ENCODE results near the gene MRO.
A peak's percentile ranks its signal among the peaks of the same experiment; 100 is the strongest.
"Not testable (repeated sequence)": the region's sequence is repeated elsewhere in the genome, so short reads cannot be mapped to it uniquely, and the experiment has no call there.

Gene MRO

DNA sequence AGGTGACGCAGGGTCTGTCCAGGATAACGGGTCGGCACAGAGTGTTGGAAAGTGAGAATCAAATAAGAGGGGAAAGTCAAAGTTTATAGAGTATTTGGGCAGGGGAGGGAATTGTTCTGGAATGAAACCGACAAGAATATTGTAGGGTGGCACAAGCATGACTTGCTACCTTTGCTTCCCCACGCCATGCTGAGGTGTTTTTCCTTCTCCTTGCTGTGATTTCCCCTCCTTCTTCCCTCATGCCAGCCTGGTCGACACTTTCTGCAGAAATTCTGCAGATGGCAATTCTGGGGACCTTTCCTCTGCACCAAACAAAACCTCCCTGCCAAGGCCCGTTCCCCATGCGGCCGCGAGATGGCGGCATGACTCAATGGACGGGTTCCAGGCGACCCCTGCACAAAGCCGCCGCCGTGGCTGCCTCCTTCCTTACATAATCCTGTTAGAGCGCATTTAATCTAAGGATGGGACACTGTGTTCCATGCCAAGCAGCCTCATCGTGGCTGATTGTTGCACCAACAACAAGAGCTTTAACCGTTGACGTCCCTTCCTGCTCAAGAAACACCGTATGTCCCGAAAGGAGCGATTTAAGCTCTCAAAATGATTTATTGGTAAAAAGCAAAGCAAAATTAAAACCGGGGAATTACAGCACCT is at the start of gene MRO:
Gene MRO, minus strand, starts transcription at position 289 of the 651 bp plus-strand sequence. CDS start 10,616 bp downstream, outside the sequence.
- peak; percentile 78 for DNase-seq

DNA sequence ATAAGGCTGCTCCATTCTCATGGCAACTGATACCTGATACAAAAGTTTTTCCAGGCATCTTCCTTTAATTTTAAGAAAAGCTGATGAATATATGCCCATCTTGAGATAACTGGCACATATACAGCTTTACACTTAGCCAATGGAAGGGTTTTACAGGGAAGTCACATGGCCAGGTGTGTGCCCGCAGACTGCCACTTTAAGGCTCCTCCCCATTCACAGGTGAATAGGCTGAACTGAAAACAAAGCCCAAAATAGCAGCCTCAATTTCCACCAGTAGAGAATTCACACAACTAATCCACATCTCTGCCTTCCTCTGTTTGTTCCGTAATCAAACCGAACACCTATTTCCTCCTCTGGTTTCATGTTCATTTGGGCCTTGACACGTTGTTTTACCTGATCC is 49.3 kb upstream of the MRO start:
- DNase-seq, result no peak

DNA sequence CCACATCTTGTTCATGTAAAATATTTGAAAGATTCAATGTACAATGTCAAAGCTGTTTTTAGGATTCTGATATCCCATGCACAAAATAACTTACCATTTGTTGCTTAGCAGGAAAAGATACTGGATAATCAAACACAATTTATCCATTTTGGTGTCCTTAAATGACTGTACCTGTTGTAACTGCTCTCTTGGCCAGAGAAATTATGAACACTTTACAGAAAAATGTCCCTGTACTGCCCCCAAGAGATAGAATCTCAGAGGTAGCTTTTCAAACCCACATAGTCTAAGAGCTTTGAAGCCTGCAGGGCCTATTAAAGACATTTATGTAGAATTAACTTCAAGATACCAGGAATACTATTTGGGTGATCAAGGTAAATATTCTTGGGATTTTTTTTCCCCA is 46.9 kb upstream of the MRO start:
- no peak for DNase-seq

DNA sequence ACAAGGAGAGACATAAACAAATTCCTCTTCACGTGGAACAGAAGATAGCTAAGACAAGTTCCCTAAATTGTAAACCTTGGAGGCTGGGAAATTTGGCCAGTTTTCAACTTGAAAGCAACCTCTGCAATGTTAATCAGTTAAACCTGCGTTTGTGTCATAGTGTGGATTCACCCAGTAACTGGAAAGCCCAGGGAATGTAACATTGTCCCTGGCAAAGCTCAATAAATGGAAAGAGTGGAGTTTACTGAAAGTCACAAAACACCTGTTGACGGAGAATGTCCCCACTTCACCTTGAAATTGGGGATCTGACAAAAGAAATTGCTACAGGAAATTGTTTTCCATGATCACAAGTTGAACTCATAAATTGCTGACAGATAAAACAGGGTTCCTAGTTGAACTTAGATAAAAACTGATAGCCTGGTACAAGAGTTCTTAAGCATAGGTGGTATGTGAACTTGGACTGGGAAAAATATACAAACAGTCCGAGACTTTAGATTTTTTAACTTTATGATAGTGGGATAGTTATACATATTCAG is 44.1 kb upstream of the MRO start:
- DNase-seq, result no peak

DNA sequence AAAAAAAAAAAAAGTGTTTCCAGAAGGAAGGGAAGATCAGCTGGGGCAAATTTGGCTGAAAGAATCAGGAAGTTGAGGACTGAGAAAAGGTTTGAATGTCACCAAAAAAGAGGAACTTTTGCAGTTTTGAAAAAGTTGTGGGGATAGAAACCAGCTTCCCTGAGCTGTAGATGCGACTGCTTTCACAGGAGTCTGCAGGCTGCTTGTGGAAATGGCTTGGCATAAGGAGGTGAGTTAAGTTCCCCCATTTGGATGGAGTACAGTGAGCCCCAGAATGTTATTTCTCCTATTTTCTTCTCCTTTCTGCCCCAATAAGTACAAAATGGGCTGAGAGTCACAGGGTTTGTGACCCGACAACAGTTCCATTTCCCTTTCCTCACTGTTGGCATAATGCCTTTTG is 42.6 kb upstream of the MRO start:
- no peak for DNase-seq

- DNase-seq, result no peak
Observed at GRCh38 chr18:50861617-50862016, 41.8 kb upstream of the MRO start.

DNA sequence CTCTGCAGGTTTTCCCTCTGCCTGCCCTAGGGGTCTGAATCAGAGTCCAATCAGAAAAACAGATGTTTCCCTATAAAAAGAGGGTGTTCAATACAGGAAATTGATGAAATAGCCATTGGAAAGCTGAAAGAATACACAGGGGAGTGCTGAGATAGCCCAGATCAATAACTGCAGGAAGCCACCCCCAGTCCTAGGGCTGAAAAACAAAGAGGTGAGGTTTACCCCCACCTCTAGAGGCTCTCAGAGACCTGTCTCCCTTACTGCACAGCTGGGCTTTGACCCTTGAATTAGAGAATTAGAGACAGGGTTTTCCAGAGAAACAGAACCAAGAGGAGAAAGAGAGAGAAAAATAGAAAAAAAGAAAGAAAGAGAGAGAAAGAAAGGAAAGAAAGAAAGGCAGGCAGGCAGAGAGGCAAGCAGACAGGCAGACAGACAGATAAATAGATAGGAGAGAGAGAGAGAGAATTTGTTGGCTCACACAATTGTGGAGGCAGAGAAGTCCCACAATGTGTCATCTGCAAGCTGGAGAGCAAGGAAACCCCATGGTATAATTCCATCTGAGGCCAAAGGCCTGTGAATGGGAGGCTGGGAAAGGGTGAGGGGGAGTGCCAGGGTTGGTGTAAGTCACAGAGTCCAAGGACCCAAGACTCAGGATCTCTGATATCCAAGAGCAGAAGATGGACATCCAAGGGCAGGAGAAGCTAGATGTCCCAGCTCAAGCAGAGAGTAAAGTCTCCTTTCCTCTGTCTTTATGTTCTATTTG is 40.2 kb upstream of the MRO start:
- DNase-seq, result no peak

DNA sequence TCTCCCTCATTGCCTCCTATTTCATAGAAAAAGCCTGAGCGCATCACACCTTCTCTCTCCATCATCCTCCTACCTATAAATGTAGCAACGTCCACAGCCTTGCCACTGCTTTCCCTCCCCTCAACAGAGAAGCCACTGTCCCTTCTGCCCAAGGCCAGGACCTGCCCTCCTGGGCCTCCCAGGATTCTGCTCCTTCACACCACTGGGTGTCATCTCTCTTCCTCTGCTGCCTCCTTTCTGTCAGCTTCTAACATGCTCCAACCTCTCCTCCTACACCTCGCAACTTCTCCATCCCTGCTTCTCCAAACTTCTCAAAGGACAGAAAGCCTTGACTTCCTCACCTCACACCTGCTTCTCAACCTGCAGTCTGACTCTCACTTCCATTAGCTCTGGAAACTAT is 37.9 kb upstream of the MRO start:
- no peak for DNase-seq

DNA sequence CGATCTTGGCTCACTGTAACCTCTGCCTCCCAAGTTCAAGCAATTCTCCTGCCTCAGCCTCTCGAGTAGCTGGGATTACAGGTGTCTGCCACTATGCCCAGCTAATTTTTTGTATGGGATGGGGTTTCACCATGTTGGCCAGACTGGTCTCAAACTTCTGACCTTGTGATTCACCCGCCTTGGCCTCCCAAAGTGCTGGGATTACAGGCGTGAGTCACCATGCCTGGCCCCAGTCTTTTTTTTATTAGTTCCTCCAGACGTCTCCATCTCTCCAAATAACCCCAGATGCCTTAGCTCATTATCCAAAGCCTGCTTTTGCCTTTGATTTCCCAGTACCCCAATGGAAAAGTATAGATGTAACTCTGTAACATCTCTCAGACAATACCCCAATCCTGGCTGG is 37.4 kb upstream of the MRO start:
- DNase-seq, result not testable (repeated sequence)

- DNase-seq, result no peak
Observed at GRCh38 chr18:50855976-50856757, 36.4 kb upstream of the MRO start.

- DNase-seq, result peak in 1 of 2 donors; percentile 57
Observed at GRCh38 chr18:50853863-50854271, 34.1 kb upstream of the MRO start.

DNA sequence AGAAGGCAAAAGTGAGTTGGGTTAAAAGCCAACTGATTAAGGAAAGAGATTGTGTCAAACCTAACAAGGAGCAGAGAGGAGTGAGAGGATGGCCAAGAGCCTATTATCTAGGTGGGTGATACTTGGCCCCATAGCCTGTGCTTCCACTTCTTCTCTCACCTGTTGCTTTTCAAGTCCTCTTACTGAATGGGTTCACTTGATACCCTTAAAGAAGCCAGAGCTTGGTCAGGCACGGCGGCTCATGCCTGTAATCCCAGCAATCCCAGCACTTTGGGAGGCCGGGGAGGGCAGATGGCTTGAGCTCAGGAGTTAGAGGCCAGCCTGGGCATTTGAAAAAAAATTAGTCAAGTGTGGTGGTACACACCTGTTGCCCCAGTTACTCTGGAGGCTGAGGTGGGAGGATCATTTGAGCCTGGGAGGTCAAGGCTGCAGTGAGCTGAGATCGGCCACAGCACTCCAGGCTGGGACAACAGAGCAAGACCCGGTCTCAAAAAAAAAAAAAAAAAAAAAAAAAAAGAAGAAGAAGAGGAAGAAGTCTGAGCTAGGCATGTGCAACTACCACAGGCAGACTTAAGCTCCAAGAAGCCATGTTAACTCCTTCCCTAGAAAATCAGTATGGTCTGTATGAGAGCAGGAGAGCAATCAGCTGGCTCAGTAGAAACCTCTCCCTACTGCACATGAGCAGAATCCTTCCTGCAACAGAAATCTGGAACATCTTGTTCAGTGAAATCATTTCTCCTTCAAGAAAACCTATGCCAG is 30.7 kb upstream of the MRO start:
- no peak for DNase-seq

- DNase-seq, result no peak
Observed at GRCh38 chr18:50849419-50849821, 29.6 kb upstream of the MRO start.

DNA sequence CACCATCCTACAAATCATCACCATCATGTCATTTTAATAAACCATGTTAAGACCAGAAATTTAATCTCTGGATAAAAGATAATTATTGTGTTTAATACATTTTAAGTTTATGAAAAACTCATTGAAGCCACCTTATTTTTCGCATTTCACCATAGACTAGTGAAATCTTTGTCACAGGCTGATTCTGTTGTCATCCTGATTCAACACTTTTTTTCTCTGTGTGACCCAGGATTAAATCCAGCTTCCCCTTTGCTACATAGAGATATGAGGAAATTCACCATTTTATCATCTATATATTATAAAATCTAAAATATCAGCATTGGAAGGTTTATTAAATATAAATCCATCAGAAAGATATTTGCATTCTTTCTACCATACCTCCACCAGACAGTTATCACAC is 29.2 kb upstream of the MRO start:
- no peak for DNase-seq

- no peak for DNase-seq
Observed at GRCh38 chr18:50848061-50848551, 28.3 kb upstream of the MRO start.

DNA sequence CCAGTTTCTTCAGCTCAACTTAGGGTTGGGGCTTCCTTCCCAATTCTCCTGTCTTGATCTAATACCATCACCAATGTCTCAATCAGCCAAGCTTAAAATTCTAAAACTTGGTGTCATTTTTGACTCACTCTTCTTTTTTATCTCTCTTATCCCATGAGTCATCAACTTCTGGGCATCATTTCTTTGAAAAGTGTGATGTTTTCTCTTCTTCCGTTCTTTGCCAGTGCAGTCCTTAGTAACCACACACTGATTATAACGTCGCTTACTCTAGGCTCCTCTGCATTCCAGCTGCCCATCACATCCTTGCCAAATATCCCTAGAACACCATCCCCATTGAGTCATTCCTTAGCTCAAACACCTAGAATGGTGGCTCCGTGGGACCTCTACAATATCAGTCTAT is 27.4 kb upstream of the MRO start:
- no peak for DNase-seq

DNA sequence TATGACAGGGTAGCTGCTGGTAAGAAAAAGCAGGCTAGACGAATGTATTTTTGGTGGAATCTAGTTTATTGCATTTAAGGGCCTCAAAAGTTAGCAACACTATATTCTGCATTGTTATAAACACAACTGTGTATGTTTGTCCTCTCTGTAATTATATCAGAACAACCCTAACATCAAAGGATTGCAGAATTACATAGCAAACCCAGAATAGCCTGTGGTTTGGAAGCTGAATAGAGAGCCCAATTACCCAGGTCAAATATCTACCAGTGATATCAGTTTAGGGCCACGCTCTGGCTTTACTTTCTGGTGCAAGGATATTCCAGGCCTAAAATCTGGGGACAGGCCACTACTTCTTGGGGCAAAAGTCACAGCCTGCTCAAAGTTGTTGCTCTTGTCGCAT is 25.1 kb upstream of the MRO start:
- DNase-seq, result no peak

DNA sequence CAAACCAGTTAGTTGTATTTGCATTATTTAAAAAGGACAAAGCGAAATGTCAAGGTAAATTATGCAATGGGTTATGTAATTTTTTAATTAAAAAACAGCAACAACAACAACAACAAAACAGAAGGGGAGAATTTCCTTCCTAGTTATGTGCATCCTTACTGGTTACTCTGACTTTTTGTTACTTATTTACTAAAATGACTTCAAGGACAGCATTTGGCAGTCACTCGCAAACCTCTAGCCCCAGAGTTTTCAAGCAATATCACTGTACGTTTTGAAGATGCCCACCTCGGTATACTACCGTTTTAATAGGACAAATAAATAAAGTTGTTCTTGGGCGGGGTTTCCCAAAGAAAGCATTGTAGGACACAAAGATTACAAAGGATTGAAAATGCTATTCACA is 24.7 kb upstream of the MRO start:
- no peak for DNase-seq

DNA sequence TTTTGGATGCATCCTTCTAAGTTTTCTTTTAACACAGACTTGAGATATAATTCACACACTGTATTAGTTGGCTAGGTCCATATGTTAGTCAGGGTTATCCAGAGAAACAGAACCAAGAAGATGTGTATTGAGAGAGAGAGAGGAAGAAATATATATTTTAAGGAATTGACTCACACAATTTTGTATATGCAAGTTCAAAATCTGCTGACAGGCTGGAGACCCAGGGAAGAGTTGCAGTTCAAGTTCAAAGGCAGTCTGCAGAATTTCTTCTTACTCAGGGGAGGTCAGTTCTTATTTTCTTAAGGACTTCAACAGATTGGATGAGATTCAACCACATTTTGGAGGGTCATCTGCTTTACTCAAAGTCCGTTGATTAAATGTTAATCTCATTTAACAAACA is 23.0 kb upstream of the MRO start:
- no peak for DNase-seq

DNA sequence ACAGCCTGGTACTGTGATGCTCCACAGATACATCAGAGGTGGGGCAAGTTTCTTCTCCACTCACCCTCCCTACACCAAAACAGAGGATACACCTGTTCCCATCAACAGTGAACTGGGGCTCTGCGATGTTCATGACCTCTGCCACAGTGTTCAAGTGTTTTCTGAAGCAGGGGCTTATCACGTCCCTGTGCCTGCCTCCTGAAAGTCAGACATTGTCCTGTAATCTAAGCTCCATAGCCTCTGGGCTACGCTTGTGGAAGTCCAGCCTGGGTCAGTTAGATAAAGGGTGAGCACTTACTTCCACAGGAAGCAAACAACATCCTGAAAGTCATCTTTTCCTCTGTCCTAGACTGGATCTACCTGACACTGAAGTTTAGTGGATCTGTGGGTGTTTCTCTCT is 20.2 kb upstream of the MRO start:
- no peak for DNase-seq

GRCh38 chr18:50839341-50839740 is 19.5 kb upstream of the MRO start:
- no peak for DNase-seq

DNA sequence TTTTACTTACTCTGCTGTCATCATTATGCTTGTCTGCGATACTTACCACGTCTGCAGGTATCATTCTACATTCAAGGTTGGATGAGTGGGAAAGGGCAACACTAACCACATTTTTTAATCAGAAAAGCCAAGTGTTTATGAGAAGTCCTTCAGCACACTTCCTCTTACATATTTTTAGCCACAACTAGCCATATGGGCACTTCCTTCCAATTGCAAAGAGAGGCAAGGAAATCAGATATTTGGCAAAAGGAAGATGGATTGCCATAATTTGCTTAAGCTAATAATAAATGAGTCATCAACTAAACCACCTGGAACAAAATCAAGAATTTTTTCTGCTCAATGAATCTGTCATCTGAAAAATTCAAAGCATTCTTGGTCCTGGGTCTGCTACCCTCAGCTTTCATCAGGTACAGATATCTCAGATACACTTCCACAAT is 16.7 kb upstream of the MRO start:
- peak in 1 of 2 donors; percentile 12 for DNase-seq

- not testable (repeated sequence) for DNase-seq
Observed at GRCh38 chr18:50833496-50833895, 13.7 kb upstream of the MRO start.

Data from CD4-positive, alpha-beta T cell treated with Interleukin-4 for 1 hour (primary cell).